HCT116 (cell line): Measurements from ENCODE around the gene WWOX. TPM values are rescaled to one million over a fixed set of nuclear protein-coding genes. Genes with fewer than 3 reads are reported as not detected.

Source experiments
- ATAC-seq: fragments of 200-7000 bp; cut with Tn5 transposase; 2 replicates; pipeline ENCODE4 v1.9.1; 2020; ENCODE audit warnings: mild to moderate bottlenecking, moderate library complexity
- BruUV-seq: library from RNA; stranded (reverse); fragments of 400-500 nt; replicated peaks from 2 replicates; lab custom pipeline; 2021; lab: Mats Ljungman, UMichigan
- CTCF ChIA-PET: fragments of 300-600 bp; sonication (Branson Sonifier 250); formaldehyde crosslinking; loops from one replicate; lab custom pipeline; 2021; ENCODE audit warnings: antibody characterized with exemption; lab: Charles Lee
- POLR2A ChIA-PET: fragments of 300-600, 350-600 bp; sonication (Branson Sonifier 250); formaldehyde crosslinking; loops from one replicate; lab custom pipeline; 2021; ENCODE audit warnings: antibody characterized with exemption; lab: Charles Lee
- RAD21 ChIA-PET, 2 experiments: fragments of 300-600 bp; sonication (Branson Sonifier 250); formaldehyde crosslinking; loops; one replicate each; lab custom pipeline; 2023; ENCODE audit warnings: low total read pairs in 2 of 2; ENCODE audit not compliant: uncharacterized antibody in 2 of 2, unreplicated experiment in 2 of 2, low non-redundant PET in 1 of 2; lab: Charles Lee
- DNase-seq: peaks from one replicate; pipeline ENCODE4 v3.0.0-alpha.2; 2010; ENCODE audit warnings: low read depth, low spot score
- H2AFZ ChIP-seq: fragments of 200-600 bp; shearing (Covaris generic), sonication (generic); 2 replicates; pipeline ENCODE4 v1.6.1; 2017; ENCODE audit warnings: low read depth, mixed run types, mixed read lengths, antibody characterized with exemption, low read length; ENCODE audit not compliant: poor library complexity, severe bottlenecking
- H3K27ac ChIP-seq: 2 replicates; pipeline ENCODE4 v1.5.1; 2012; ENCODE audit warnings: low read depth, low read length
- H3K27me3 ChIP-seq: fragments of 200-600 bp; sonication (generic); 2 replicates; pipeline ENCODE4 v1.6.1; 2016; ENCODE audit warnings: mixed run types, low read length, mixed read lengths; ENCODE audit not compliant: insufficient read depth
- H3K36me3 ChIP-seq, 2 experiments: fragments of 200-500 bp in 1 of 2; fragments of 200-600 bp in 1 of 2; sonication (Bioruptor generic) in 1 of 2; sonication (generic) in 1 of 2; 2 replicates each; pipeline versions ENCODE4 v1.5.1 to v1.6.1; 2014 to 2016; ENCODE audit warnings: low read length in 2 of 2, inconsistent platforms in 1 of 2, mixed read lengths in 1 of 2, mixed run types in 1 of 2; ENCODE audit not compliant: insufficient read depth in 2 of 2, control insufficient read depth in 1 of 2
- H3K4me1 ChIP-seq, 2 experiments: fragments of 200-600 bp in 1 of 2; sonication (generic) in 1 of 2; 2 replicates each; pipeline versions ENCODE4 v1.5.1 to v1.6.1; 2012 to 2017; ENCODE audit warnings: low read length in 2 of 2, inconsistent platforms in 1 of 2, mild to moderate bottlenecking in 1 of 2, mixed read lengths in 1 of 2, mixed run types in 1 of 2, moderate library complexity in 1 of 2; ENCODE audit not compliant: insufficient read depth in 2 of 2, control insufficient read depth in 1 of 2
- H3K4me2 ChIP-seq: fragments of 200-600 bp; sonication (generic); 2 replicates; pipeline ENCODE4 v1.6.1; 2017; ENCODE audit warnings: mixed run types, low read length, mixed read lengths
- H3K4me3 ChIP-seq, 2 experiments: fragments of 200-600 bp in 1 of 2; sonication (generic) in 1 of 2; replicated peaks in 1 of 2; 2 replicates each; pipeline ENCODE4 v1.5.1; 2011 to 2016; ENCODE audit warnings: low read length in 2 of 2, control low read depth in 1 of 2, low read depth in 1 of 2, mild to moderate bottlenecking in 1 of 2, mixed read lengths in 1 of 2, mixed run types in 1 of 2
- H3K79me2 ChIP-seq: fragments of 200-600 bp; sonication (generic); 2 replicates; pipeline ENCODE4 v1.6.1; 2017; ENCODE audit warnings: mild to moderate bottlenecking, mixed run types, low read length, moderate library complexity, mixed read lengths; ENCODE audit not compliant: insufficient read depth
- H3K9ac ChIP-seq: fragments of 200-600 bp; sonication (generic); 2 replicates; pipeline ENCODE4 v1.6.1; 2016; ENCODE audit warnings: low read length, mixed read lengths
- H3K9me2 ChIP-seq: fragments of 200-600 bp; sonication (generic), shearing (Covaris generic); 2 replicates; pipeline ENCODE4 v1.6.1; 2017; ENCODE audit warnings: mixed run types, mild to moderate bottlenecking, moderate library complexity; ENCODE audit not compliant: insufficient read depth
- H3K9me3 ChIP-seq, 2 experiments: fragments of 200-500 bp in 1 of 2; fragments of 200-600 bp in 1 of 2; sonication (Bioruptor generic) in 1 of 2; sonication (generic) in 1 of 2; 2 replicates each; pipeline ENCODE4 v1.6.1; 2014 to 2017; ENCODE audit warnings: low read length in 2 of 2, mixed read lengths in 2 of 2, inconsistent platforms in 1 of 2, low read depth in 1 of 2, mild to moderate bottlenecking in 1 of 2, mixed run types in 1 of 2, moderate library complexity in 1 of 2; ENCODE audit not compliant: control insufficient read depth in 1 of 2, insufficient read depth in 1 of 2
- H4K20me1 ChIP-seq: fragments of 200-600 bp; sonication (generic), shearing (Covaris generic); 2 replicates; pipeline ENCODE4 v1.6.1; 2017; ENCODE audit warnings: mixed run types, mild to moderate bottlenecking, moderate library complexity; ENCODE audit not compliant: insufficient read depth
- CBX3 ChIP-seq: IDR thresholded peaks from 2 replicates; pipeline ENCODE4 v1.6.1; 2012; ENCODE audit warnings: low read depth
- CEBPB ChIP-seq: IDR thresholded peaks from 2 replicates; pipeline ENCODE4 v1.6.1; 2012; ENCODE audit warnings: low read depth
- EGR1 ChIP-seq: IDR thresholded peaks from 2 replicates; pipeline ENCODE4 v1.6.1; 2012; ENCODE audit warnings: low read depth
- ELF1 ChIP-seq: IDR thresholded peaks from 2 replicates; pipeline ENCODE4 v1.6.1; 2012; ENCODE audit warnings: low read depth, borderline replicate concordance
- EZH2 ChIP-seq: fragments of 200-600 bp; sonication (generic); IDR thresholded peaks from 2 replicates; pipeline ENCODE4 v1.6.1; 2017; ENCODE audit warnings: antibody characterized with exemption, mixed run types
- EZH2phosphoT487 ChIP-seq: fragments of 200-600 bp; IDR thresholded peaks from 2 replicates; pipeline ENCODE4 v1.6.1; 2018; ENCODE audit warnings: antibody characterized with exemption, borderline replicate concordance
- FOSL1 ChIP-seq: IDR thresholded peaks from 2 replicates; pipeline ENCODE4 v1.6.1; 2012; ENCODE audit warnings: low read depth
- JUND ChIP-seq: IDR thresholded peaks from 2 replicates; pipeline ENCODE4 v1.6.1; 2012
- POLR2A ChIP-seq: IDR thresholded peaks from 2 replicates; pipeline ENCODE4 v1.7.0; 2011; ENCODE audit warnings: borderline replicate concordance; ENCODE audit not compliant: insufficient read depth, insufficient read length; ENCODE audit errors: extremely low read depth
- RAD21 ChIP-seq: IDR thresholded peaks from 2 replicates; pipeline ENCODE4 v1.6.1; 2012; ENCODE audit warnings: low read depth, mild to moderate bottlenecking
- SIN3A ChIP-seq: IDR thresholded peaks from 2 replicates; pipeline ENCODE4 v1.6.1; 2012; ENCODE audit warnings: low read depth
- SP1 ChIP-seq: IDR thresholded peaks from 2 replicates; pipeline ENCODE4 v1.6.1; 2012; ENCODE audit warnings: low read depth
- SRF ChIP-seq: IDR thresholded peaks from 2 replicates; pipeline ENCODE4 v1.6.1; 2012; ENCODE audit warnings: low read depth
- TCF7L2 ChIP-seq: IDR thresholded peaks from 2 replicates; pipeline ENCODE4 v1.7.0; 2011; ENCODE audit warnings: borderline replicate concordance, inconsistent platforms; ENCODE audit not compliant: insufficient read depth, insufficient read length; ENCODE audit errors: extremely low read depth
- ZFX ChIP-seq: fragments of 450-650 bp; IDR thresholded peaks from 2 replicates; pipeline ENCODE4 v1.6.1; 2017
- ZNF274 ChIP-seq: fragments of 200-500 bp; sonication (Bioruptor generic); IDR thresholded peaks from 2 replicates; pipeline ENCODE4 v1.6.1; 2014; ENCODE audit warnings: mild to moderate bottlenecking, low read depth, low read length, inconsistent platforms
- intact Hi-C: fragments of 100-400 bp; cut with micrococcal nuclease; formaldehyde crosslinking; loops from 2 replicates; pipeline ENCODE4 v1.10.0; 2022
- total RNA-seq: library from RNA; stranded (reverse); gene quantifications from one replicate; pipeline ENCODE4 v1.2.1, GENCODE V29; 2021; ENCODE audit not compliant: unreplicated experiment
- TF ChIP-seq, protein P1 (sequence below), 3 experiments: fragments of 200-600 bp in 1 of 3; sonication (generic) in 1 of 3; IDR thresholded peaks in 2 of 3; conservative IDR thresholded peaks in 1 of 3; 2 replicates each; pipeline ENCODE4 v1.5.1; 2012 to 2017; ENCODE audit warnings: low read depth in 2 of 3, low read length in 2 of 3, antibody characterized with exemption in 1 of 3, borderline replicate concordance in 1 of 3, control low read depth in 1 of 3, mild to moderate bottlenecking in 1 of 3, mixed read lengths in 1 of 3, mixed run types in 1 of 3, moderate library complexity in 1 of 3; ENCODE audit not compliant: insufficient read depth in 1 of 3
- TF ChIP-seq, protein P2 (sequence below): IDR thresholded peaks from 2 replicates; pipeline ENCODE4 v1.6.1; 2012
- TF ChIP-seq, protein P3 (sequence below): IDR thresholded peaks from 2 replicates; pipeline ENCODE4 v1.6.1; 2012; ENCODE audit warnings: low read depth
- TF ChIP-seq, protein P4 (sequence below): IDR thresholded peaks from 2 replicates; pipeline ENCODE4 v1.6.1; 2011; ENCODE audit warnings: mild to moderate bottlenecking, low read length, moderate library complexity; ENCODE audit not compliant: insufficient replicate concordance; ENCODE audit errors: extremely low read depth

The WWOX gene
- total RNA-seq, 1 experiment from 2014 or later: 13.7 TPM

DNA sequence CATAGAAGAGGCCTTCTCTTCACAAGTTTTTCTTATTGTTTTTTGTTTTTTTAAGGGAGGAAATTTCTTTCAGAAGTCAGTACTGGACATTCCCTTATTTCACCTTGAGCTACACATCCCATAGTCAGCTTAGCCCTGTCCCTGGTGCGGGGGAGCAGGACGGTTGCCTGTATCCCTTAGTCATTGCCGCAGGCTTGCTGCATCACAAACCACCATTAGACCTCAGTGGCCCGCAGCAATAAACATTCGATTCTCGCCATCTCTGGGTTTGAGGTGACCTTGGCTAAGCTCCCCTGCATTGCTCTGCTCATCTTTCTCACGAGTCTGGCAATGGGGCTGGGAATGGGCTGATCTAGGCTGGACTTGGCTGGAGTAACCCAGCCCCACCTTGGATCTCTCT lies 692.5 kb downstream of the WWOX start:
- H3K9ac ChIP-seq: no peak overlapping the region
- no TSS peak for BruUV-seq
- no peaks in the 10 kb centered on the region for H3K36me3 ChIP-seq
- ChIA-PET CTCF (no interaction called here), RAD21 (no interaction called here), POLR2A (no interaction called here)
- H3K4me2 ChIP-seq: no peak overlapping the region
- ATAC-seq: no peak
- no peaks in the 10 kb centered on the region for H3K79me2 ChIP-seq
- H3K4me1 ChIP-seq: no peaks in the 10 kb centered on the region
- H2AFZ ChIP-seq: no peak overlapping the region
- no peak for DNase-seq
- intact Hi-C loops: no loop called here
- H3K9me3 ChIP-seq: peaks cover 3% of the 10 kb centered on the region in 2 experiments; a peak in 2 of 4 replicates
- no peaks in the 10 kb centered on the region for H3K9me2 ChIP-seq
- no peak overlapping the region for H3K4me3 ChIP-seq
- H3K27ac ChIP-seq: no peak overlapping the region
- no peaks in the 10 kb centered on the region for H4K20me1 ChIP-seq
- no peaks in the 10 kb centered on the region for H3K27me3 ChIP-seq
- TF ChIP-seq, protein P1, sequence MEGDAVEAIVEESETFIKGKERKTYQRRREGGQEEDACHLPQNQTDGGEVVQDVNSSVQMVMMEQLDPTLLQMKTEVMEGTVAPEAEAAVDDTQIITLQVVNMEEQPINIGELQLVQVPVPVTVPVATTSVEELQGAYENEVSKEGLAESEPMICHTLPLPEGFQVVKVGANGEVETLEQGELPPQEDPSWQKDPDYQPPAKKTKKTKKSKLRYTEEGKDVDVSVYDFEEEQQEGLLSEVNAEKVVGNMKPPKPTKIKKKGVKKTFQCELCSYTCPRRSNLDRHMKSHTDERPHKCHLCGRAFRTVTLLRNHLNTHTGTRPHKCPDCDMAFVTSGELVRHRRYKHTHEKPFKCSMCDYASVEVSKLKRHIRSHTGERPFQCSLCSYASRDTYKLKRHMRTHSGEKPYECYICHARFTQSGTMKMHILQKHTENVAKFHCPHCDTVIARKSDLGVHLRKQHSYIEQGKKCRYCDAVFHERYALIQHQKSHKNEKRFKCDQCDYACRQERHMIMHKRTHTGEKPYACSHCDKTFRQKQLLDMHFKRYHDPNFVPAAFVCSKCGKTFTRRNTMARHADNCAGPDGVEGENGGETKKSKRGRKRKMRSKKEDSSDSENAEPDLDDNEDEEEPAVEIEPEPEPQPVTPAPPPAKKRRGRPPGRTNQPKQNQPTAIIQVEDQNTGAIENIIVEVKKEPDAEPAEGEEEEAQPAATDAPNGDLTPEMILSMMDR (IDR thresholded peaks at IDR 0.05 in 2 of 3, conservative IDR thresholded peaks at IDR 0.05 in 1 of 3; ENCODE audit: borderline replicate concordance in 1 of 3, insufficient read depth in 1 of 3, low read depth in 2 of 3, low read length in 2 of 3): no peak
- TF ChIP-seq, protein P2, sequence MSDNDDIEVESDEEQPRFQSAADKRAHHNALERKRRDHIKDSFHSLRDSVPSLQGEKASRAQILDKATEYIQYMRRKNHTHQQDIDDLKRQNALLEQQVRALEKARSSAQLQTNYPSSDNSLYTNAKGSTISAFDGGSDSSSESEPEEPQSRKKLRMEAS: no peak
- TF ChIP-seq SRF (no peak), JUND (no peak), RAD21 (no peak), TCF7L2 (no peak), SIN3A (no peak), POLR2A (no peak), CBX3 (no peak), EZH2phosphoT487 (no peak), CEBPB (no peak), ZNF274 (no peak), EZH2 (no peak), ELF1 (no peak), EGR1 (no peak), SP1 (no peak), FOSL1 (no peak), ZFX (no peak)
- TF ChIP-seq, protein P3, sequence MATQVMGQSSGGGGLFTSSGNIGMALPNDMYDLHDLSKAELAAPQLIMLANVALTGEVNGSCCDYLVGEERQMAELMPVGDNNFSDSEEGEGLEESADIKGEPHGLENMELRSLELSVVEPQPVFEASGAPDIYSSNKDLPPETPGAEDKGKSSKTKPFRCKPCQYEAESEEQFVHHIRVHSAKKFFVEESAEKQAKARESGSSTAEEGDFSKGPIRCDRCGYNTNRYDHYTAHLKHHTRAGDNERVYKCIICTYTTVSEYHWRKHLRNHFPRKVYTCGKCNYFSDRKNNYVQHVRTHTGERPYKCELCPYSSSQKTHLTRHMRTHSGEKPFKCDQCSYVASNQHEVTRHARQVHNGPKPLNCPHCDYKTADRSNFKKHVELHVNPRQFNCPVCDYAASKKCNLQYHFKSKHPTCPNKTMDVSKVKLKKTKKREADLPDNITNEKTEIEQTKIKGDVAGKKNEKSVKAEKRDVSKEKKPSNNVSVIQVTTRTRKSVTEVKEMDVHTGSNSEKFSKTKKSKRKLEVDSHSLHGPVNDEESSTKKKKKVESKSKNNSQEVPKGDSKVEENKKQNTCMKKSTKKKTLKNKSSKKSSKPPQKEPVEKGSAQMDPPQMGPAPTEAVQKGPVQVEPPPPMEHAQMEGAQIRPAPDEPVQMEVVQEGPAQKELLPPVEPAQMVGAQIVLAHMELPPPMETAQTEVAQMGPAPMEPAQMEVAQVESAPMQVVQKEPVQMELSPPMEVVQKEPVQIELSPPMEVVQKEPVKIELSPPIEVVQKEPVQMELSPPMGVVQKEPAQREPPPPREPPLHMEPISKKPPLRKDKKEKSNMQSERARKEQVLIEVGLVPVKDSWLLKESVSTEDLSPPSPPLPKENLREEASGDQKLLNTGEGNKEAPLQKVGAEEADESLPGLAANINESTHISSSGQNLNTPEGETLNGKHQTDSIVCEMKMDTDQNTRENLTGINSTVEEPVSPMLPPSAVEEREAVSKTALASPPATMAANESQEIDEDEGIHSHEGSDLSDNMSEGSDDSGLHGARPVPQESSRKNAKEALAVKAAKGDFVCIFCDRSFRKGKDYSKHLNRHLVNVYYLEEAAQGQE: no peak
- TF ChIP-seq, protein P4, sequence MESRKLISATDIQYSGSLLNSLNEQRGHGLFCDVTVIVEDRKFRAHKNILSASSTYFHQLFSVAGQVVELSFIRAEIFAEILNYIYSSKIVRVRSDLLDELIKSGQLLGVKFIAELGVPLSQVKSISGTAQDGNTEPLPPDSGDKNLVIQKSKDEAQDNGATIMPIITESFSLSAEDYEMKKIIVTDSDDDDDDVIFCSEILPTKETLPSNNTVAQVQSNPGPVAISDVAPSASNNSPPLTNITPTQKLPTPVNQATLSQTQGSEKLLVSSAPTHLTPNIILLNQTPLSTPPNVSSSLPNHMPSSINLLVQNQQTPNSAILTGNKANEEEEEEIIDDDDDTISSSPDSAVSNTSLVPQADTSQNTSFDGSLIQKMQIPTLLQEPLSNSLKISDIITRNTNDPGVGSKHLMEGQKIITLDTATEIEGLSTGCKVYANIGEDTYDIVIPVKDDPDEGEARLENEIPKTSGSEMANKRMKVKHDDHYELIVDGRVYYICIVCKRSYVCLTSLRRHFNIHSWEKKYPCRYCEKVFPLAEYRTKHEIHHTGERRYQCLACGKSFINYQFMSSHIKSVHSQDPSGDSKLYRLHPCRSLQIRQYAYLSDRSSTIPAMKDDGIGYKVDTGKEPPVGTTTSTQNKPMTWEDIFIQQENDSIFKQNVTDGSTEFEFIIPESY: no peak
